ENCODE results near the gene OR10A5. TPM values are rescaled to one million over a fixed set of nuclear protein-coding genes. Genes with fewer than 3 reads are reported as not detected.
A peak's percentile ranks its signal among the peaks of the same experiment; 100 is the strongest.
"Not testable (repeated sequence)": the region's sequence is repeated elsewhere in the genome, so short reads cannot be mapped to it uniquely, and the experiment has no call there.

OR10A5 gene, protein sequence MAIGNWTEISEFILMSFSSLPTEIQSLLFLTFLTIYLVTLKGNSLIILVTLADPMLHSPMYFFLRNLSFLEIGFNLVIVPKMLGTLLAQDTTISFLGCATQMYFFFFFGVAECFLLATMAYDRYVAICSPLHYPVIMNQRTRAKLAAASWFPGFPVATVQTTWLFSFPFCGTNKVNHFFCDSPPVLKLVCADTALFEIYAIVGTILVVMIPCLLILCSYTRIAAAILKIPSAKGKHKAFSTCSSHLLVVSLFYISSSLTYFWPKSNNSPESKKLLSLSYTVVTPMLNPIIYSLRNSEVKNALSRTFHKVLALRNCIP
- total RNA-seq: not detected

DNA sequence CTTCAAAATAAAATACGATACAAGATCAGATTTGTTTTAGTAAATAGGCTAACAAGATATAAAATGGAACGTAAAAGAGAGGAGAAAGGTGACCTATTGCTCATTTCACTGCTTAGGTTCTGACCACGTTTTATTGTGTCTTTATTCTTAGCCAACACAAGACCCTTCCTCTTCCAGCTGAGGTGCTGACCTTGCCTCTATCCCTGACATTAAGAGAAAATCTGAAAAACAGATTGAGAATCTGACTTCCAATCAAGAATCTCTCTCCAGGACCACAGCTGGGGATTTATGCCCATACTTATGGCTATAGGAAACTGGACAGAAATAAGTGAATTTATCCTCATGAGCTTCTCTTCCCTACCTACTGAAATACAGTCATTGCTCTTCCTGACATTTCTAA is at the start of gene OR10A5:
Gene OR10A5 (plus strand): TSS at position 301 of the 400 bp plus-strand sequence. CDS start 0 bp downstream, at position 301.
- Mint-ChIP-seq H3K4me3 (no peak within 1 kb of the TSS), H3K4me1 (ENCODE audit: low read depth) (no peaks in the 10 kb centered on the region), H3K27me3 (peaks cover 24% of the 10 kb centered on the region), H3K36me3 (no peaks in the 10 kb centered on the region), H3K9me3 (no peaks in the 10 kb centered on the region), H3K27ac (no peak within 1 kb of the TSS)
- intact Hi-C loops (cut with micrococcal nuclease): no loop called here
- ChIA-PET POLR2A (no interaction called here), CTCF (no interaction called here)
- DNase-seq: no peak

DNA sequence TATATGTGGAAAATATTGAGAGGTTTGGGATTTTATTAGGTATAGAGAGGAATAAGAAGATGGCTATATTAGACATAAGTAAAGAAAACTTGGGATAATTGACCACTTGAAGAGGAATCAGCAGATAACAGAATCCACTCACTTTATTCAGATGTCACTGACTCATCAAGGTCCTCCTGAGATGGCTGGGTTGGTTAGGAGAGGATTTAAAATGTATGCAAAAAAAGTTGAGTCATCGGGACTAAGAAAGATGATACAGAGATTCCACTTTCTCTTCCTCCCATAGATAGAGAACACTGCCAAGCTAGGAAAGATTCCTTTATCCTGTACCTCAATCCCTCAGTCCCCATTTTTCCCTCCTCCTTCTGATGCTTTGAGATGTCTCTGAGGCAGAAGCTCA is 46.1 kb upstream of the OR10A5 start, which contains the start of gene OR6A2:
Gene OR6A2 (minus strand): TSS at position 288 of the 400 bp plus-strand sequence. CDS start 3,981 bp downstream, outside the sequence.
- H3K27me3 Mint-ChIP-seq: peaks cover 3% of the 10 kb centered on the region
- no peak for DNase-seq
- H3K27ac Mint-ChIP-seq: no peak within 1 kb of the TSS
- H3K4me1 Mint-ChIP-seq (ENCODE audit: low read depth): peaks cover 4% of the 10 kb centered on the region
- no peak within 1 kb of the TSS for H3K4me3 Mint-ChIP-seq
- H3K36me3 Mint-ChIP-seq: no peaks in the 10 kb centered on the region
- POLR2A ChIA-PET: no interaction called here
- intact Hi-C loops (cut with micrococcal nuclease): no loop called here
- H3K9me3 Mint-ChIP-seq: peaks cover 9% of the 10 kb centered on the region
- CTCF ChIA-PET: interaction anchor here (0.9 kb wide), 1 partner anchor 13 kb away, joined by 3 read pairs; no protein-coding TSS in a partner anchor

DNA sequence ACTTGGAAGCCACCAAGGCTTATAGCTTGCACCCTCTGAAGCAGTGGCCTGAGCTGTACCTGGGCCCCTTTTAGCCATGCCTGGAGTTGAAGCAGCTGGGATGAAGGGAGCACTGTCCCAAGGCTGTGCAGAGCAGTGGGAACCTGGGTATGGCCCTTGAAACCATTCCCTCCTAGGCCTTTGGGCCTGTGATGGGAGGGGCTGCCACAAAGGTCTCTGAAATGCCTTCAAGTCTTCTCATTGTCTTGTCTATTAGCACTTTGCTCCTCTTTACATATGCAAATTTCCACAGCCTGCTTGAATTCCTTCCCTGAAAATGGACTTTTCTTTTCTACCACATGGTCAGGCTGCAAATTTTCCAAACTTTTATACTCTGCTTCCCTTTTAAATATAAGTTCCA is 44.4 kb upstream of the OR10A5 start:
- H3K4me3 Mint-ChIP-seq; H3K27ac Mint-ChIP-seq; DNase-seq; intact Hi-C loops (cut with micrococcal nuclease); H3K9me3 Mint-ChIP-seq; H3K36me3 Mint-ChIP-seq; H3K4me1 Mint-ChIP-seq (ENCODE audit: low read depth); POLR2A ChIA-PET; H3K27me3 Mint-ChIP-seq: not testable (repeated sequence)
- CTCF ChIA-PET: interaction anchor here (0.6 kb wide), 1 partner anchor 11 kb away, joined by 4 read pairs; no protein-coding TSS in a partner anchor

DNA sequence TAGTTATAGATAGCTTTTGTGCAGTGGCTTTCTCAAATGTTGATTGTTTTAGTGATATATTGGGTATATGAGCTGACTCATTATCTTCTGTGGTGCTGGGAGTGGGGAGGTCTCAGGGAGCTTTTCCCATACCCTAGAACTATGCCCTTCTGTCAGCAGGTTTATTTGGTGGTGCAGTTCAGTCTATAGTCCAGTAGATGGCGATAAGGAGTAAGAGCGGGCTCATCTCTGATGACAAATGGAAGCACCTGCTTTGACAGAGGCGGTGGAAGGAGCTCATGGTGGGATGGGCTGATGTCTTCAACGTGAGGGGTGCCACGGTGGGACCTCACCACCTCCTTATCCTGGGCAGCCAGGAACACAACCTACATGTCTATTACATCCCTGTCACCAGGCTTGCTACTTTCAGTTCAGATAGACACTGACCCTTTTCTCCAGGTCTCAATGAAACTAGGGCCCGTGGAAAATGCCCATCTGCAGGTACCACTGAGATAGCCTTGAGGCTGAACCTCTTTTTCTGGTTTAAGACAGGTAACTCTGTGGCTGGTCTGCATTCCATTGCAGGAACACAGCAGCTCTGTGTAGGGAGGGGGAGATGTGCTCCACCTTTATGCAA is 33.0 kb upstream of the OR10A5 start:
- ChIA-PET CTCF (interaction anchor here (0.6 to 2.1 kb wide), 51 partner anchors 9 to 853 kb away, joined by 3 to 27 read pairs (median 4); partner anchors contain the start of genes APBB1, OR6A2 and ZNF215), POLR2A (no interaction called here)
- no peaks in the 10 kb centered on the region for H3K4me1 Mint-ChIP-seq (ENCODE audit: low read depth)
- H3K4me3 Mint-ChIP-seq: no peak overlapping the region
- no peaks in the 10 kb centered on the region for H3K36me3 Mint-ChIP-seq
- intact Hi-C loops (cut with micrococcal nuclease): loop anchor here (1.0 to 2.0 kb wide), 2 partner anchors 630 to 882 kb away; no protein-coding TSS in a partner anchor
- DNase-seq: peak; percentile 31
- no peaks in the 10 kb centered on the region for H3K9me3 Mint-ChIP-seq
- H3K27ac Mint-ChIP-seq: no peak overlapping the region
- H3K27me3 Mint-ChIP-seq: peaks cover 25% of the 10 kb centered on the region

DNA sequence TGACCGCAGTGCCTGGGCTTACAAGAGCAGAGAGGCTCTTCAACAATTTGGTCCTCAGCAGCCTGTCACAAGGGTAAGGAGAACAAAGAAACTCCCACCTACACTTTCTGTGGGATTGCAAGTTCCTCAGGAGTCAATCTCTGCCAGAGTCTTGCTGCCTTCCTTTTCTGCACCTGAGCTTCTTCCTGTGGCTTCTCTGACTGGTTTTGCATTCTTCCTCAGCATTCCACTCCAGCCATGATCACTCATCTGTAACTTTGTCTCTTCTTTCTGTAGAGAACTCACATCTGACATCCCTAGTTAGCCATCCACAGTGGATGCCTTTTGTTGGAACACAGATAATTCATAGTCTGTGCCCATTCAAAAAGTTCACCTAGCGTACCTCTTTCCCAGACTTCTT is 31.8 kb upstream of the OR10A5 start:
- H3K36me3 Mint-ChIP-seq: no peaks in the 10 kb centered on the region
- CTCF ChIA-PET: no interaction called here
- POLR2A ChIA-PET: no interaction called here
- no peak overlapping the region for H3K27ac Mint-ChIP-seq
- H3K4me1 Mint-ChIP-seq (ENCODE audit: low read depth): no peaks in the 10 kb centered on the region
- H3K27me3 Mint-ChIP-seq: peaks cover 22% of the 10 kb centered on the region
- intact Hi-C loops (cut with micrococcal nuclease): loop anchor here (2.0 kb wide), 1 partner anchor 881 kb away; no protein-coding TSS in a partner anchor
- no peak for DNase-seq
- H3K9me3 Mint-ChIP-seq: no peaks in the 10 kb centered on the region
- H3K4me3 Mint-ChIP-seq: no peak overlapping the region

DNA sequence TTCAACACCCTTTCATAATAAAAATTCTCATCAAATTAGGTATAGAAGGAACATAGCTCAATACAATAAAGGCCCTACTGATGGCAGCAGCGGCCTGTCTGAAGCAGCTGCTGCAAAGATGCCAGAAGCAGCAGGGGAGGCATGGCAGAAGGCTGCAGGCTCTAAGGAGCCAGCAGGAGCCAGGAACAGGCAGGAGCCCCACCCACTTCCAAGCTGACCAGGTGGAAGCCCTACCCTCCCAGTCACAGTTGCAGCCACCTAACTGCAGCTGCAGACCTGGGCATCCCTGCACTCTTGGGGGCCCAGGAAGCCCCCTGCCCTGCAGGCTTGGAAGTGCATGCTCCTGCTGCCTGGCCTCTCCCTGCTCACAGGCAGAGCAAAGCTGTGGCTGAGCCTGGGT is 27.8 kb upstream of the OR10A5 start:
- ChIA-PET POLR2A (no interaction called here), CTCF (no interaction called here)
- intact Hi-C loops (cut with micrococcal nuclease): no loop called here
- peaks cover 13% of the 10 kb centered on the region for H3K27me3 Mint-ChIP-seq
- no peak overlapping the region for H3K4me3 Mint-ChIP-seq
- H3K27ac Mint-ChIP-seq: no peak overlapping the region
- no peaks in the 10 kb centered on the region for H3K36me3 Mint-ChIP-seq
- H3K4me1 Mint-ChIP-seq (ENCODE audit: low read depth): no peaks in the 10 kb centered on the region
- no peaks in the 10 kb centered on the region for H3K9me3 Mint-ChIP-seq
- DNase-seq: no peak

DNA sequence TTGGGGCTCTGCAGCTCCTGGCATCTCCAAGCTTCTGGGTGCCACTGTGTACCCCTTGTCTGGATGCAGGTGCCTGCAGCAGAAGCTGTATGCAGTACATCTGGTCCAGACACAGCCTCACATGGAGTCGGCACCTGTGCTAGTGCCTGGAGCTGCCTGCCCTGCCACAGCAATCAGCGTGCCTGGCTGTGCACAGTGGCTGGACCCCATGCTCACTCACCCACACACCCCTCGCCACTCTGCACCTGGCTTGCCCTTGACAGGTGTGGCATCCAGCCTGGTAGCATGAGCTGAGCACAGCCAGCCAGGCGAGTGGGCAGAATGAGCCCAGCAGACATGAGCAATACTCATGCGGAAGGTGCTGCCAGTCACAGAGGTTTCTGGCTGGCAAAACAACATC is 26.5 kb upstream of the OR10A5 start:
- Mint-ChIP-seq H3K27ac (no peak overlapping the region), H3K4me3 (no peak overlapping the region), H3K9me3 (no peaks in the 10 kb centered on the region), H3K27me3 (peaks cover 9% of the 10 kb centered on the region), H3K4me1 (ENCODE audit: low read depth) (no peaks in the 10 kb centered on the region), H3K36me3 (no peaks in the 10 kb centered on the region)
- intact Hi-C loops (cut with micrococcal nuclease): no loop called here
- ChIA-PET POLR2A (no interaction called here), CTCF (interaction anchor here (0.6 kb wide), 1 partner anchor 24 kb away, joined by 3 read pairs; no protein-coding TSS in a partner anchor)
- DNase-seq: no peak

DNA sequence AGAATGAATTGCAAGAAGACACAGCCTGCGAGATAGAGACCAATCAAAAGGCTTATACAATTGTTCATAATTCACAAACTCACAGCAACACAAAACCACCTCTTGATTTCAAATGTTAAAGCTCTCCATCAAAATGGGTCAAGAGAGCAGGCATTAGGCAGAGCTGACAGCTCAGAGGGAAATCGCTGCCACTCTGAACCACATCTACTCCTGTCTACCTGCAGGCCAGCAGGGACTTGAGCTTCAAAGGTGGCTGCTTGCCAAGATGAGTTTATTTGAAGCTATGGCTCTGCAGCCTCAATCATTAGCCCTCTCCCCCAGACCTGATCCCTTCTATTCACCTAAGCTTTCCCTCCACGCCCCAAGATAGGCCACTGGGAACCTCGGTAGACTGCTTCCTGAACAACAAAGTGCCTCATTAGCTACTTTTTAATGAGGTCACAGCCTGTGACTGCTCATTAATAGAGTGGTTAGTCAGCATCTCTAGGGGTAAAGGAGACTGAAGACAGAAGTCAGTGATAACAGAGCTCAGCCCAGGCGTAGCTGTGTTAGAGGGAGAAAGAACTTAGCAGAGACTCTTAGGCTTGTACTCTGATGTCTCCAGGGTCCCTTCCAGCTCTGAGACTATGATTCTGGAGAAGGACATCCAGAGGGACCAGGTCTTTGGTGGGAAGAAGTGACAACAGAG is 21.2 kb upstream of the OR10A5 start:
- Mint-ChIP-seq H3K27ac (no peak overlapping the region), H3K9me3 (no peaks in the 10 kb centered on the region), H3K27me3 (peaks cover 9% of the 10 kb centered on the region), H3K36me3 (no peaks in the 10 kb centered on the region), H3K4me1 (ENCODE audit: low read depth) (no peaks in the 10 kb centered on the region), H3K4me3 (no peak overlapping the region)
- ChIA-PET POLR2A (no interaction called here), CTCF (interaction anchor here (1.5 to 3.6 kb wide), 2 partner anchors 12 to 197 kb away, joined by 3 to 27 read pairs; no protein-coding TSS in a partner anchor)
- intact Hi-C loops (cut with micrococcal nuclease): no loop called here
- DNase-seq: no peak

DNA sequence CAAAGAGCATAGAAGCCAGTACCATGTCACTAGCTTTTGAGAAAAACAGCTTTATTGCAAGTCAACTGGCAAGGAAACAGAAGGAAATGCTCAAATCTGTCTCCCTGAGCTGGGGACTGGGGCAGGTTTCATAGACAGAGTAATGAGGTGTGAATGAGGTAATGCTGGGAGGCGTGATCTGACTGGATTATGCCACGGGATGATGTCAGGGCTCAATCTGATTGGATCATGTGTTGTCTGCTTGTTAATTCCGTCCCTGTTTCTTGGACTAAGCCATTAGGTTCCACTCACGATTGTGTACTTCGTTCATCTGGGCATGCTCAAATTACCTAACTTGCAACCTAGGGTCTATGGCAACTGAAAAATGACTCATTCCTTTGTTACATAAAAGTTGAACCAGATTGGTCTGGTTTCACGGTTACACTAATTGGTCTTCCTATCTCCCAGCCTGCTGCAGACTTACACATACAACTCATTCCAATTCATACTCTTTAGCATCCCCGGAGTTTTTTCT is 20.2 kb upstream of the OR10A5 start:
- intact Hi-C loops (cut with micrococcal nuclease): no loop called here

DNA sequence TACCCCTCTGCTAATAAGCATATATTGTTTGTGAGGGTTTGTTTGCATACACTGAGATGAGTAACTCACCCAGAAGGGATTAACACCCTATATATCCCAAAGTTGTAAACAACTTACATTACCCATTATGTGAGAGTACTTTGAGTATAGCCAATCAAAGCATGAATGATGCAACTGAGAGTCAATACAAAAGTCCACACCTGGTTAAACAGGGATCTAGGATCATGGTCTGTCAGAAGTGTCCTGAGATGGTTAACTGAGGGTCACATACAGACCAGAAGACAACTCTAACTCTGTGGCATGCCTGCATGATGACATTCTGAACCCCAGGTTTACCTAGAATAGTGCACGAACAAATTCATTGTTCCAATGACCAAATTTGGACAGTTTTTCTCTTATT is 17.4 kb upstream of the OR10A5 start:
- H3K9me3 Mint-ChIP-seq: no peaks in the 10 kb centered on the region
- intact Hi-C loops (cut with micrococcal nuclease): no loop called here
- no peaks in the 10 kb centered on the region for H3K36me3 Mint-ChIP-seq
- no peak overlapping the region for H3K27ac Mint-ChIP-seq
- no peak overlapping the region for H3K4me3 Mint-ChIP-seq
- DNase-seq: no peak
- H3K4me1 Mint-ChIP-seq (ENCODE audit: low read depth): no peaks in the 10 kb centered on the region
- peaks cover 5% of the 10 kb centered on the region for H3K27me3 Mint-ChIP-seq
- ChIA-PET CTCF (no interaction called here), POLR2A (no interaction called here)

More for the DNA sequence above, 20.2 kb upstream of the OR10A5 start:
- H3K27me3 Mint-ChIP-seq: peaks cover 7% of the 10 kb centered on the region
- no peaks in the 10 kb centered on the region for H3K9me3 Mint-ChIP-seq
- peak; percentile 18 for DNase-seq
- no peaks in the 10 kb centered on the region for H3K36me3 Mint-ChIP-seq
- POLR2A ChIA-PET: no interaction called here
- CTCF ChIA-PET: interaction anchor here (1.5 to 3.6 kb wide), 2 partner anchors 13 to 196 kb away, joined by 3 to 27 read pairs; no protein-coding TSS in a partner anchor
- H3K27ac Mint-ChIP-seq: no peak overlapping the region
- H3K4me1 Mint-ChIP-seq (ENCODE audit: low read depth): no peaks in the 10 kb centered on the region
- H3K4me3 Mint-ChIP-seq: no peak overlapping the region

DNA sequence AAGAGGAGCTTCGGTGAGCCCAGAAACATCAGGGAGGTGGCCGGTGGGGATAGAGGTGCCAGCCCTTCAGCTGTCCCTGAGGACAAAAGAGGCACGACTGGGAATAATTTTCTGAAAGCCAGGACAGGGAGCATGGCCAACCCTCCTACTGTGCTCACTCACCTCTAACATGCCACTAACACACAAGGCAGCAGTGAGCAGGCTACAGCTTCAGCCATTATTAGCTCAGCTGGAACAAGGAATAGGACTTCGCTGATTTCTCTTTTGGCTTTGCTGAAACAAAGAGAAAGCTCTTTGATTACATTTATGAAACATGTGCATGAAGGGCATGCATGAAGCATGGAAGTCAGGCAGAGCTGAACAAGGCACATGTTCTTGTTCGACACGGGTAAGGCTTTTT is 12.1 kb upstream of the OR10A5 start:
- no peaks in the 10 kb centered on the region for H3K9me3 Mint-ChIP-seq
- H3K4me3 Mint-ChIP-seq: no peak overlapping the region
- no peak overlapping the region for H3K27ac Mint-ChIP-seq
- no peaks in the 10 kb centered on the region for H3K36me3 Mint-ChIP-seq
- H3K4me1 Mint-ChIP-seq (ENCODE audit: low read depth): no peaks in the 10 kb centered on the region
- DNase-seq: no peak
- ChIA-PET CTCF (interaction anchor here (1.1 kb wide), 1 partner anchor 22 kb away, joined by 7 read pairs; no protein-coding TSS in a partner anchor), POLR2A (no interaction called here)
- H3K27me3 Mint-ChIP-seq: no peaks in the 10 kb centered on the region
- intact Hi-C loops (cut with micrococcal nuclease): no loop called here

DNA sequence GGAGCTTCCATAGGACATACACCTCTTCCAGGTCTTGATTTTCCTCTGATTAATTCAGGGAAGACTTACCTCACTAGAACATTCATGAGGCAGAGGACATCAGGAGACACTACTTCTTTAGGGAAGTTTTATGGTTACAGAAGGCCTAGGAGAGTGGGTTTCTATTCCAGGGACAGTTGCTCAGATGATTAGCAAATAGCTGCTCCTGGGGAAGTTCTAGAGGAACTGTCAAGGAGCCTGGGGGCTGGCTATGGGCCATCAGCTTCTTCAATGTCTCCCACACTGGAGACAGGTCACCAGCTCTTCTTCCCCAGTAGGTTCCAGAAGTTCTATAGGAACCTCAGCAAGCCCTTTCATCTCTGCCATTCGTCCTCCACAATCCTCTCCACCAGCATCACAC is 11.5 kb upstream of the OR10A5 start:
- H3K36me3 Mint-ChIP-seq: no peaks in the 10 kb centered on the region
- no peaks in the 10 kb centered on the region for H3K27me3 Mint-ChIP-seq
- no peak overlapping the region for H3K27ac Mint-ChIP-seq
- no peak for DNase-seq
- no peaks in the 10 kb centered on the region for H3K4me1 Mint-ChIP-seq (ENCODE audit: low read depth)
- intact Hi-C loops (cut with micrococcal nuclease): no loop called here
- no peak overlapping the region for H3K4me3 Mint-ChIP-seq
- ChIA-PET CTCF (interaction anchor here (1.1 kb wide), 1 partner anchor 22 kb away, joined by 7 read pairs; no protein-coding TSS in a partner anchor), POLR2A (no interaction called here)
- H3K9me3 Mint-ChIP-seq: no peaks in the 10 kb centered on the region
